ENCODE data around the gene LCE2D.
"Not testable (repeated sequence)": the region's sequence is repeated elsewhere in the genome, so short reads cannot be mapped to it uniquely, and the experiment has no call there.

DNA sequence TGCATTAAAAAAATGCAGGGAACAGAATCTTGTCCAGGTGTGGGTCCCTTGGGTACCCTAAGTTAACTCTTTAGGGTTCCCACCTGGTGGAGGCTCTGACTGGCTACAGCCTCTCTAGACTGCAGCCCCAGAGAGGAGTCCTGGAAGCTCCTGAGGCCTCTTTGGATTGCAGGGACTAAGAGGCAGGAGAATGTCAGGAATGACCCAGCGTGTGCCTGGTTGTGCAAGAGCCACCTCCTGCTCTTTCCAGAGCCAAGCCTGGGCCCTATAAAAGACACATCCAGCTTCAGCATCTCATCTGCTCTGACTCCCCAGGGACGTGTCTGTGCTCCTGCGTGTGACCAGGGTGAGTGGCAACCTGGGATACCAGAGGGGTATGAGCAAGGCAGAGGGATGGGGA, 11.8 kb downstream of the LCE2D start, which contains the start of gene LCE2C:
- TF ChIP-seq POLR2A, POLR2AphosphoS5 (IDR thresholded peaks at IDR 0.05): not testable (repeated sequence)
- TF ChIP-seq, protein P1, sequence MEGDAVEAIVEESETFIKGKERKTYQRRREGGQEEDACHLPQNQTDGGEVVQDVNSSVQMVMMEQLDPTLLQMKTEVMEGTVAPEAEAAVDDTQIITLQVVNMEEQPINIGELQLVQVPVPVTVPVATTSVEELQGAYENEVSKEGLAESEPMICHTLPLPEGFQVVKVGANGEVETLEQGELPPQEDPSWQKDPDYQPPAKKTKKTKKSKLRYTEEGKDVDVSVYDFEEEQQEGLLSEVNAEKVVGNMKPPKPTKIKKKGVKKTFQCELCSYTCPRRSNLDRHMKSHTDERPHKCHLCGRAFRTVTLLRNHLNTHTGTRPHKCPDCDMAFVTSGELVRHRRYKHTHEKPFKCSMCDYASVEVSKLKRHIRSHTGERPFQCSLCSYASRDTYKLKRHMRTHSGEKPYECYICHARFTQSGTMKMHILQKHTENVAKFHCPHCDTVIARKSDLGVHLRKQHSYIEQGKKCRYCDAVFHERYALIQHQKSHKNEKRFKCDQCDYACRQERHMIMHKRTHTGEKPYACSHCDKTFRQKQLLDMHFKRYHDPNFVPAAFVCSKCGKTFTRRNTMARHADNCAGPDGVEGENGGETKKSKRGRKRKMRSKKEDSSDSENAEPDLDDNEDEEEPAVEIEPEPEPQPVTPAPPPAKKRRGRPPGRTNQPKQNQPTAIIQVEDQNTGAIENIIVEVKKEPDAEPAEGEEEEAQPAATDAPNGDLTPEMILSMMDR (IDR thresholded peaks at IDR 0.05): not testable (repeated sequence)

Data from upper lobe of left lung (tissue), 4 donors.